GM21825 (cell line): ENCODE data around the gene CLEC16A.
A peak's percentile ranks its signal among the peaks of the same experiment; 100 is the strongest.

ENCODE experiments used
- ATAC-seq: cut with Tn5 transposase; IDR thresholded peaks from one replicate; pipeline ENCODE4 v1.9.1; 2021; ENCODE audit warnings: mild to moderate bottlenecking, moderate library complexity; ENCODE audit not compliant: unreplicated experiment

CLEC16A gene

GRCh38 chr16:11183035-11183812 is 238.9 kb downstream of the CLEC16A start:
- ATAC-seq, result peak; percentile 54

- ATAC-seq, result no peak
Measured at GRCh38 chr16:11183951-11184350, 239.6 kb downstream of the CLEC16A start.

- ATAC-seq, result no peak
Measured at GRCh38 chr16:11187522-11188023, 243.2 kb downstream of the CLEC16A start.

GRCh38 chr16:11188801-11189740 is 244.7 kb downstream of the CLEC16A start:
- ATAC-seq, result no peak

- no peak for ATAC-seq
Measured at GRCh38 chr16:11190588-11191560, 246.5 kb downstream of the CLEC16A start.

- ATAC-seq, result no peak
Measured at GRCh38 chr16:11191665-11192064, 247.3 kb downstream of the CLEC16A start.

GRCh38 chr16:11193494-11193893 is 249.1 kb downstream of the CLEC16A start:
- no peak for ATAC-seq

- no peak for ATAC-seq
Measured at GRCh38 chr16:11194913-11195312, 250.5 kb downstream of the CLEC16A start.

GRCh38 chr16:11196286-11196828 is 252.0 kb downstream of the CLEC16A start:
- ATAC-seq, result no peak

- no peak for ATAC-seq
Measured at GRCh38 chr16:11198375-11198774, 254.0 kb downstream of the CLEC16A start.

GRCh38 chr16:11198828-11199227 is 254.5 kb downstream of the CLEC16A start:
- no peak for ATAC-seq

- no peak for ATAC-seq
Measured at GRCh38 chr16:11200592-11200991, 256.2 kb downstream of the CLEC16A start.

GRCh38 chr16:11201498-11202259 is 257.3 kb downstream of the CLEC16A start:
- no peak for ATAC-seq

- ATAC-seq, result peak; percentile 45
Measured at GRCh38 chr16:11202260-11203091, 258.1 kb downstream of the CLEC16A start.

GRCh38 chr16:11203111-11203623 is 258.8 kb downstream of the CLEC16A start:
- ATAC-seq, result peak; percentile 3

- ATAC-seq, result no peak
Measured at GRCh38 chr16:11204513-11205047, 260.2 kb downstream of the CLEC16A start.

GRCh38 chr16:11205065-11205699 is 260.8 kb downstream of the CLEC16A start:
- no peak for ATAC-seq
